ENCODE measurements around the gene DLST.
"Not testable (repeated sequence)": the region's sequence is repeated elsewhere in the genome, so short reads cannot be mapped to it uniquely, and the experiment has no call there.

Gene DLST

DNA sequence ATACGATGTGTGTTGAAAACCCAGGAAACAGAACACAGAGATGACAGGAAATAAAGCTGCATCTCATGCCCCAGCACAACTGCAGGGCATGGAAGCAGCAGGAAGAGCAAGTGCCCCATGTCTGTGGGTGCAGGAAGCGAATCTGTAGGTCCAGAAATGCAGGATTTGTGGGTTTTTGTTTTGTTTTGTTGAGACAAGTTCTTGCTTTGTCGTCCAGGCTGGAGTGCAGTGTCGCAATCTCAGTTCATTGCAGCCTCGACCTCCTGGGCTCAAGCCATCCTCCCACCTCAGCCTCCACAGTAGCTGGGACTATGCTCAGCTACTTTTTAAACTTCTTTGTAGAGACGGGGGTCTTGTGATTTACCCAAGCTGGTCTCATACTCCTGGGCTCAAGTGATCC is 47.5 kb downstream of the DLST start (continued):
- no peak for TF ChIP-seq ZNF777 (tag by site-specific recombination; IDR thresholded peaks at IDR 0.05; ENCODE audit: borderline replicate concordance)
- no peak for TF ChIP-seq ZNF629 (tag by site-specific recombination; IDR thresholded peaks at IDR 0.05)

- not testable (repeated sequence) for H3K27ac ChIP-seq (ENCODE audit: extremely low read depth, low read depth, low read length); H3K4me3 ChIP-seq (ENCODE audit: low read depth, low read length); H3K9me3 ChIP-seq (ENCODE audit: control insufficient read depth, insufficient read depth, low read depth, low read length); H3K36me3 ChIP-seq (ENCODE audit: control insufficient read depth in 2 of 2, insufficient read depth in 1 of 2, low read length in 2 of 2); H3K4me1 ChIP-seq (ENCODE audit: control insufficient read depth, insufficient read depth, low read length)
- ChIA-PET CTCF (interaction anchor here (0.6 to 1.6 kb wide), 4 partner anchors 24 to 156 kb away, joined by 3 to 4 read pairs (median 3); no protein-coding TSS in a partner anchor), POLR2A (interaction anchor here (1.0 kb wide), 1 partner anchor 8 kb away, joined by 4 read pairs; the partner anchor contains the start of gene RPS6KL1)
These were observed 50.0 kb downstream of the DLST start for GRCh38 chr14:74931744-74932143.

DNA sequence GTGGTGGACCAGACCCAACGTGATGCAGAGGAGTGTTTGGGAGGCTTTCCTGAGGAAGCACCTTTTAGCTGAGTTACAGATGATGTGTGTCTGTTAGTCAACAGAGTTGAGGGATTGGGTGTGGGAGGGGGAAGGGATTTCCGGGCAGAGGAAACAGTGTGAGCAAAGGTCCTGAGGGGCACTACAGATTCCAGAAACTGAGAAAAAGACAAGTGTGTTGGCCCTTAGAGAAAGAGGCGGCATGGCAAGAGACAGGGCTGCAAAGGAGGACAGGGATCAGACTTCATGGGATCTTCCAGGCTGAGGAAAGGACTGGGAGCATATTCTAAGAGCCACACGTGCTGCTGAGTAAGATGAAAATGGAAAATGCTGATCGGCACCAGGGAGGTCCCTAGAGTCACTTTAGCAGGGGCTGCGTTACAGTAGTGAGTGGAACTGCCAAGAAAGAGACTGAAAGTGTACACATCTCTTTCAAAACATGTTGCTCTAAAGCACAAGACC is 50.7 kb downstream of the DLST start:
- ChIA-PET POLR2A (interaction anchor here (0.5 kb wide), 1 partner anchor 9 kb away, joined by 3 read pairs; the partner anchor contains the start of gene RPS6KL1), CTCF (interaction anchor here (0.7 to 1.2 kb wide), 3 partner anchors 9 to 27 kb away, joined by 3 read pairs; partner anchors contain the start of gene RPS6KL1)
- Histone ChIP-seq H3K9me3 (ENCODE audit: control insufficient read depth, insufficient read depth, low read depth, low read length) (no peaks in the 10 kb centered on the region), H3K4me1 (ENCODE audit: control insufficient read depth, insufficient read depth, low read length) (no peaks in the 10 kb centered on the region), H3K4me3 (ENCODE audit: low read depth, low read length) (no peak overlapping the region), H3K36me3 (ENCODE audit: control insufficient read depth in 2 of 2, insufficient read depth in 1 of 2, low read length in 2 of 2) (no peaks in the 10 kb centered on the region), H3K27ac (ENCODE audit: extremely low read depth, low read depth, low read length) (no peak overlapping the region)
- peak; percentile 26; the same call in 1 of the 2 replicates for TF ChIP-seq ZNF623 (tag by site-specific recombination; IDR thresholded peaks at IDR 0.05)
- no peak for TF ChIP-seq ZNF529 (tag by site-specific recombination; IDR thresholded peaks at IDR 0.05; ENCODE audit: insufficient replicate concordance)

DNA sequence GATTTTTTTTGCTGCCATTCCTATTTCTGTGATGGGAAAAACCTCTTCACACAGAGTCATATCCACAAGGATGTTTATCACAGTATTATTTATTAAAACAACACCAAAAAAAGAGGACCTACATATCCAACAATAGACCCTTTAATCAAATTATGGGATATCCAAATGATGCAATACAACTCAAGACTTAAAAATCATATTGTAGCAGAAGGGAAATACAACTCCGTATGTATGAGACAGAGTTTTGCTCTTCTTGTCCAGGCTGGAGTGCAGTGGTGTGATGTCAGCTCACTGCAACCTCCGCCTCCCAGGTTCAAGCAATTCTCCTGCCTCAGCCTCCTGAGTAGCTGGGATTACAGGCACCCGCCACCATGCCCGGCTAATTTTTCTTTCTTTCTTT is 51.2 kb downstream of the DLST start:
- CTCF ChIA-PET; H3K4me3 ChIP-seq (ENCODE audit: low read depth, low read length): not testable (repeated sequence)
- POLR2A ChIA-PET = interaction anchor here (0.5 kb wide), 1 partner anchor 10 kb away, joined by 3 read pairs; the partner anchor contains the start of gene RPS6KL1

DNA sequence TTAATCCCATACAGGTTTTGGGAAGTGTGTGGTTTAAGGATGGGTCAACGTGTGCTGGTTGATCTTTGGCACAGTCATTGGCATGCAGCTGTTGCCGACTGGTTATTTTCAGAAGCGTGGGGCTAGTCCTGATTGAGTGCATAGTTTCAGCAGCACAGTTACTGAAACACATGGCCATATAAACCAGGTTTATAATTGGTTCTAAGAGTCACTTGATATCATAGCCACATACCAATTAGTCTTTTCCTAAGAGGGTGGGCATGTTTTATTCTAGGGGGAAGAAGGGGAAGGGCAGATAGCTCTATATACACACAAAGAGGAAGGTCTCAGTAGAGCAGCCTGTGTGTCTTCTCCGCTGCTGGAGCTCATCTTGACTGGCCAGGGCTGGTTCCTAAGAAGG is 52.3 kb downstream of the DLST start:
- Histone ChIP-seq H3K9me3 (ENCODE audit: control insufficient read depth, insufficient read depth, low read depth, low read length) (no peaks in the 10 kb centered on the region), H3K4me1 (ENCODE audit: control insufficient read depth, insufficient read depth, low read length) (no peaks in the 10 kb centered on the region), H3K36me3 (ENCODE audit: control insufficient read depth in 2 of 2, insufficient read depth in 1 of 2, low read length in 2 of 2) (no peaks in the 10 kb centered on the region), H3K27ac (ENCODE audit: extremely low read depth, low read depth, low read length) (no peak overlapping the region), H3K4me3 (ENCODE audit: low read depth, low read length) (no peak overlapping the region)
- no peak for TF ChIP-seq ZNF585B (tag by site-specific recombination; IDR thresholded peaks at IDR 0.05)
- TF ChIP-seq ZNF704 (tag by site-specific recombination; IDR thresholded peaks at IDR 0.05) = no peak
- TF ChIP-seq ZEB2 (tag by site-specific recombination; IDR thresholded peaks at IDR 0.05) = no peak
- no peak for TF ChIP-seq SP2 (tag by site-specific recombination; IDR thresholded peaks at IDR 0.05)
- no peak for TF ChIP-seq SALL2 (tag by site-specific recombination; IDR thresholded peaks at IDR 0.05; ENCODE audit: borderline replicate concordance)
- TF ChIP-seq ZNF677 (tag by site-specific recombination; IDR thresholded peaks at IDR 0.05) = no peak
- TF ChIP-seq, protein P1, sequence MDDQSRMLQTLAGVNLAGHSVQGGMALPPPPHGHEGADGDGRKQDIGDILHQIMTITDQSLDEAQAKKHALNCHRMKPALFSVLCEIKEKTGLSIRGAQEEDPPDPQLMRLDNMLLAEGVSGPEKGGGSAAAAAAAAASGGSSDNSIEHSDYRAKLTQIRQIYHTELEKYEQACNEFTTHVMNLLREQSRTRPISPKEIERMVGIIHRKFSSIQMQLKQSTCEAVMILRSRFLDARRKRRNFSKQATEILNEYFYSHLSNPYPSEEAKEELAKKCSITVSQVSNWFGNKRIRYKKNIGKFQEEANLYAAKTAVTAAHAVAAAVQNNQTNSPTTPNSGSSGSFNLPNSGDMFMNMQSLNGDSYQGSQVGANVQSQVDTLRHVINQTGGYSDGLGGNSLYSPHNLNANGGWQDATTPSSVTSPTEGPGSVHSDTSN (CRISPR knock-in tag; IDR thresholded peaks at IDR 0.05) = no peak
- TF ChIP-seq ZNF670 (tag by site-specific recombination; IDR thresholded peaks at IDR 0.05; ENCODE audit: low read depth) = no peak
- no peak for TF ChIP-seq WT1 (tag by site-specific recombination; IDR thresholded peaks at IDR 0.05)
- no peak for TF ChIP-seq IKZF3 (tag by site-specific recombination; IDR thresholded peaks at IDR 0.05)
- TF ChIP-seq ZNF548 (tag by site-specific recombination; IDR thresholded peaks at IDR 0.05) = no peak
- TF ChIP-seq EGR2 (tag by site-specific recombination; IDR thresholded peaks at IDR 0.05; ENCODE audit: low read depth) = no peak
- ChIA-PET CTCF (interaction anchor here (0.6 kb wide), 1 partner anchor 56 kb away, joined by 4 read pairs; no protein-coding TSS in a partner anchor), POLR2A (no interaction called here)

More for the DNA sequence above, 51.2 kb downstream of the DLST start:
- H3K27ac ChIP-seq (ENCODE audit: extremely low read depth, low read depth, low read length); H3K36me3 ChIP-seq (ENCODE audit: control insufficient read depth in 2 of 2, insufficient read depth in 1 of 2, low read length in 2 of 2); H3K4me1 ChIP-seq (ENCODE audit: control insufficient read depth, insufficient read depth, low read length); H3K9me3 ChIP-seq (ENCODE audit: control insufficient read depth, insufficient read depth, low read depth, low read length): not testable (repeated sequence)
